Spinal cord (tissue), 10 donors: Measurements from ENCODE around the gene CXCL9. TPM values are rescaled to one million over a fixed set of nuclear protein-coding genes. Genes with fewer than 3 reads are reported as not detected.

Source experiments
- DNase-seq, 6 donors: peaks; one replicate each; pipeline versions ENCODE4 v3.0.0 to v3.0.0-alpha.2; 2013 to 2015; ENCODE audit warnings: low spot score in 6 of 6, low read depth in 4 of 6
- H3K27ac ChIP-seq: one replicate; pipeline ENCODE4 v1.5.1; 2013; ENCODE audit warnings: low read depth, low read length, control low read depth
- H3K27me3 ChIP-seq: one replicate; pipeline ENCODE4 v1.6.1; 2013; ENCODE audit warnings: low read length; ENCODE audit not compliant: control insufficient read depth, insufficient read depth
- H3K36me3 ChIP-seq: one replicate; pipeline ENCODE4 v1.6.1; 2013; ENCODE audit warnings: low read length; ENCODE audit not compliant: control insufficient read depth, insufficient read depth
- H3K4me1 ChIP-seq: one replicate; pipeline ENCODE4 v1.6.1; 2013; ENCODE audit warnings: low read length; ENCODE audit not compliant: control insufficient read depth, insufficient read depth
- H3K4me3 ChIP-seq: one replicate; pipeline ENCODE4 v1.5.1; 2013; ENCODE audit warnings: low read depth, low read length, control low read depth
- H3K9me3 ChIP-seq: one replicate; pipeline ENCODE4 v1.6.1; 2013; ENCODE audit warnings: low read length; ENCODE audit not compliant: control insufficient read depth, insufficient read depth
- WGBS: methylation state at CpG from one replicate; pipeline ENCODE4 v1.1.5; 2013; ENCODE audit warnings: missing lambda C conversion rate; ENCODE audit not compliant: insufficient coverage; 5-methylcytosine and 5-hydroxymethylcytosine counted together
- polyA plus RNA-seq, 2 donors: library from polyadenylated mRNA; unstranded; fragments of 120-200 nt; gene quantifications; one replicate each; pipeline ENCODE4 v1.2.1, GENCODE V29; 2013; ENCODE audit not compliant: insufficient read length in 2 of 2
- total RNA-seq, 2 donors: library from RNA; depleted of rRNA in 1 of 2; stranded (reverse); fragments of 120-200 nt in 1 of 2; fragments of >200 nt in 1 of 2; gene quantifications; one replicate each; pipeline versions ENCODE4 v1.2.3 to v1.2.4, GENCODE V29; 2013 to 2014
- donor health status: healthy.

CXCL9 gene
- total and polyA plus RNA-seq, 4 donors: 0.10 to 0.11 TPM; not detected in 2

DNA sequence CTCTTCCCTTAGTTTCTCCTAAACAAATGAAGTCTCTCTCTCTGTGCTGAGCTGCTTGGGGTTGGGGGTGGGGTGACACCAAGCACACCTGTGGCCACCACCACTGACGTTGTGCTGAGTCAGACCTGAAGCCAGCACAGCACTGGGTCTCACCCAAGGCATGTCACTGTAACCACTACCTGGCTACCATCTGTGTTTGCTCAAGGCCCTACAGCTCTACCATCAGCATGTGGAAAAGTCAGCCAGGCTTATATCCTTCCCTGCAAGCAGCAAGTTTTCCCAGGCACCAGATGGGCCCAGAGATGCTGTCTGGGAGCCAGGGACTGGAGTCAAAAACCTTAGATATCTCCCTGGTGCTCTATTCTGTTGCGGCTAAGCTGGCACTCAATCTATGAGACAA, 9.1 kb upstream of the CXCL9 start:
- H3K27ac ChIP-seq: no peak overlapping the region
- H3K36me3 ChIP-seq: no peaks in the 10 kb centered on the region
- 88% methylated on average over 2 of the region's 2 CpGs for WGBS
- H3K9me3 ChIP-seq: no peaks in the 10 kb centered on the region
- H3K4me3 ChIP-seq: no peak overlapping the region
- H3K4me1 ChIP-seq: peaks cover 3% of the 10 kb centered on the region
- DNase-seq: peak in 2 of 6 donors; percentile 37 to 79
- no peaks in the 10 kb centered on the region for H3K27me3 ChIP-seq

DNA sequence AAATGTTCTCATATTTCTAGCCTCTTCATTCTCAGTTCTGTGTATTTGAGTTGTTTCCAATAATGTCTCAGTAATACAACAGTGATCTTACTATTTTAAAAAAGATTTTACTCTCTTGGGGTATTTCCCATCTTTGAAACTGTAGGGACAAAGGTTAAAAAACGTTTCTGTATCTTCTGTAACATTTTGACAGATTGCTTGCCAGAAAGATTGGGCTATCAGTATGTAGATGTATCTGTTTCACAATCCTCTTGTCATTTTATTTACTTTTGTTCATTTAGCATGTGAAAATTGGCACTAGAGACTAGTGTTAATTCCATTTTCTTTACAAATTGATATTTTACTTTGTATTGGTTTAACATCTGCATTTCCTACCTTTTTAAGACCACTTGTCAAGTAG, 6.2 kb upstream of the CXCL9 start:
- WGBS: no CpG with 5 or more reads among the region's 1 CpG
- Histone ChIP-seq H3K4me3 (no peak overlapping the region), H3K36me3 (no peaks in the 10 kb centered on the region), H3K27me3 (no peaks in the 10 kb centered on the region), H3K9me3 (no peaks in the 10 kb centered on the region), H3K27ac (no peak overlapping the region), H3K4me1 (peaks cover 6% of the 10 kb centered on the region)
- DNase-seq: no peak

DNA sequence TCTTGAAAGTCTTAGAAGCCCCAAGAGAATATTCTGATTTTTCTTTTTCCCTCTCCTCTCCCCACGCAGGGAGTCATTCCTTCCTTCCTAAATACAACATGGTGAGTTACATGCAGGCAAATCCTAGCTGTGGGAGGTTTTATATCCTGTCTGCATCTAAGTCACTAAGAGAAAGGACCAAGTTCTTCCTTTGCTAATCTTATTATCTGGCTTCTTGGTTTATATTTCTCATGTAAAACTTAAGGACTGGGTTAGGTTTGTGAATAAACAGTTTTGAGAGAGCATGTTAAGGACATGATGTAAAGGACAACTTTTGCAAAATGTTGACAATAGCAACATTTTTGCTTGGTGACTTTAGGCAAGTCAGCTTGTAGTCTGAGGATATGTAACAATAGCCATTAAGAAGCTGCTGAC, 5.1 kb upstream of the CXCL9 start:
- Histone ChIP-seq H3K4me3 (no peak overlapping the region), H3K27ac (peak overlapping the region; percentile 74), H3K27me3 (no peaks in the 10 kb centered on the region), H3K4me1 (peaks cover 6% of the 10 kb centered on the region), H3K9me3 (no peaks in the 10 kb centered on the region), H3K36me3 (no peaks in the 10 kb centered on the region)
- DNase-seq: no peak
- WGBS: no CpG with 5 or more reads among the region's 1 CpG

DNA sequence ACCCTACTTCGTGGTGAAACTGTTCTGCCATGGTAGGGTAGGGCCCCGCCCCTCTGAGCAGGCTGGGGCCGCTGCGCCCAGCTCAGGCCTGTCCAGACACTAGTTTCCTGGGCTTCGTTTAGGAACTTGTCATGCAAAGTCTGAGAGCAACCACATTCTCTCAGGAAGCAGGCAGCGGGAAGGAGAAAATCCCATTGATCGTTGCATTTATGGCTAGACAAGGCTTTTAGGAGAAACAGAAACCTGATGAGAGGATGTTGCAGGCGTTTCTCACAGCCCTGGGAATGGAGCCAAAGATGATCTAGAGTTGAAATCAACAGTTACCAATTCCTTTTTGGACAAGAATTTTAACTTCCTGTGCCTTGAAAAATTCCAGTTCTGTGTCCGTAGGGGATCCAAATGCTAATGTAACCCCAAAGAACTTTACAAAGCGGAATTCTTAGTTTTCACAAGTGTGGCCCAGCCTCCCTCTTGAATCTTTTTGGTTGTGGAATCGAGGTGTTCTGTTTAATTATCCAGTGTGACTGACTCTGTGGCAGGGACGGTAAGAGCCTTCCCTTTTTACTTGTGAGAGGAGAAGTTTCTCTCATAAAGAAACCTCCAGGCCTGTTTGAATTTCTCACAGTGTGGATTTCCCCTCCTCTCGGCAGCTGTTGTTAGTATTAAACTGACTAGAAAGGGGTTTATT, 4.5 kb upstream of the CXCL9 start:
- Histone ChIP-seq H3K27ac (peak overlapping the region; percentile 76), H3K9me3 (no peaks in the 10 kb centered on the region), H3K27me3 (no peaks in the 10 kb centered on the region), H3K36me3 (no peaks in the 10 kb centered on the region), H3K4me3 (no peak overlapping the region), H3K4me1 (peaks cover 6% of the 10 kb centered on the region)
- peak in 2 of 6 donors; percentile 21 to 56 for DNase-seq
- WGBS: 55% methylated on average over 9 of the region's 13 CpGs

DNA sequence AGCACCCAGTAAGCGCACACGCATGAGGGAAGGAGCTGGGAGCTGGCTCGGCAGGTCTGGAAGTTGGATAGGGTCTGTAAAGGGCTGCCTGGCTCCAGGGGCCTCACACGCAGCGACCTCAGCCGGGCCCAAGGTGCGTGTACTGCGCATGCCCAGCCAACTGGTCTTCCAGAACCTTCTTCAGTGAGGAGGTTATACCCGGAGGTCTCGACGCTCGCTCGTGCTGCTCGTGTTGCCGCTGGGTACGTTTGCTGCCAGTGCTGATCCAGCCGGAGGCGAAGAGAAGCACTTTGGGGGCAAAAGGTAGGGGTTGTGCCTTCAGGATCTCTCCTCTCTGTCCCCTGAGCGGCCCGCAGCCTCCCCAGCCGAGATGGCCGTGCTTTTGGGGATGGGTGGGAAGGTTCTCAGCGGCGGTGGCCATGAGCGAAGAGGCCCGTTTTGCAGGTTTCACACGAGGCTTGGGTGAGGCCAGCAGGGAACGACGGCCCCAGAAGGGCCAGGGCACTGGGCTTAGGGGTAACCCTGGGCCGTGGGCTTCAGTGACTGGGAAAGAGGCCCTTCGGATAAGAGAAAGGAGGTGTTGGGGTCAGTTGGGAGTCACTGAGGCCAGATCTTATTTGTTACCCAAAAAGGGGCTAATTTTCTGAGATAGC, 3.8 kb upstream of the CXCL9 start:
- H3K9me3 ChIP-seq: no peaks in the 10 kb centered on the region
- peak overlapping the region; percentile 76 for H3K27ac ChIP-seq
- H3K36me3 ChIP-seq: no peaks in the 10 kb centered on the region
- H3K4me3 ChIP-seq: no peak overlapping the region
- peaks cover 6% of the 10 kb centered on the region for H3K4me1 ChIP-seq
- WGBS: 98% methylated on average over 31 of the region's 31 CpGs
- H3K27me3 ChIP-seq: no peaks in the 10 kb centered on the region
- DNase-seq: no peak

DNA sequence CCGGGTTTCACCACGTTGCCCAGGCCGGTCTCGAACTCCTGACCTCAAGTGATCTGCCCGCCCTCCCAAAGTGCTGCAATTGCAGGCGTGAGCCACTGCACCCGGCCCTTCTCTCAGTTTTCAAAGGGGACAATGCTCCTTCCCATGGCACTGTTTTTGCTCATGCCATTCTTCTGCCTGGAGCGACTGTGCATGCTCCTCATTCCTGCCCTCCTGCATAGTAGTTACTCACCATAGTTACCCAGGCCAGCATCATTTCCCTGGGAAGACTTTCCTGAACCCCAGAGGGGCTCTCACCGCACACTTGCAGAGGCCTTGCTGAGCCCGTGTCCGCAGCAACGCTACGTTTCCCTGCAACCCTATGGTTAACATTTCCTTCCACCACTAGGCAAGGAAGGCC, 3.3 kb upstream of the CXCL9 start:
- WGBS: 77% methylated on average over 13 of the region's 13 CpGs

DNA sequence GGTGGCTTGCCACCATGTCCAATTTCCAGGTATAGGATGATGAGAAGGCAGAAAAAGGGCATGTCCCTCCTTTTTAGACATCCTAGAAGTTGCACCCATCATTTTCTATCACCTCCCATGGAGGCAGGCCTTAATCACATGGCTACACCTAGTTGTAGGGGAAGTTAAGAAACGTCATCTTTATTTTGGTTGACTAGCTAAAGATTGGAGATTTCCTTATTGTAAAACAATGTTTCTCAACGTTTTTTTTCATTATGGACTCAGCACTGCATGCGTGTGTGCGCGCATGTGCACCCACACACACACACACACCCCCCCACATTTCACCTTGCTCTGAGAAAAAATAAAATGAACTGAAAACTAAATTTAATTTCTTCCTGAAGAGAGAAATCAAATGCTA, 2.0 kb upstream of the CXCL9 start:
- Histone ChIP-seq H3K36me3 (no peaks in the 10 kb centered on the region), H3K27ac (no peak overlapping the region), H3K9me3 (no peaks in the 10 kb centered on the region), H3K4me1 (peaks cover 6% of the 10 kb centered on the region), H3K27me3 (no peaks in the 10 kb centered on the region), H3K4me3 (no peak overlapping the region)
- WGBS: no CpG with 5 or more reads among the region's 5 CpGs
- no peak for DNase-seq

More for the DNA sequence above, 3.3 kb upstream of the CXCL9 start:
- no peak overlapping the region for H3K27ac ChIP-seq
- no peak for DNase-seq
- H3K27me3 ChIP-seq: no peaks in the 10 kb centered on the region
- H3K36me3 ChIP-seq: no peaks in the 10 kb centered on the region
- H3K9me3 ChIP-seq: no peaks in the 10 kb centered on the region
- H3K4me1 ChIP-seq: peaks cover 6% of the 10 kb centered on the region
- H3K4me3 ChIP-seq: no peak overlapping the region

DNA sequence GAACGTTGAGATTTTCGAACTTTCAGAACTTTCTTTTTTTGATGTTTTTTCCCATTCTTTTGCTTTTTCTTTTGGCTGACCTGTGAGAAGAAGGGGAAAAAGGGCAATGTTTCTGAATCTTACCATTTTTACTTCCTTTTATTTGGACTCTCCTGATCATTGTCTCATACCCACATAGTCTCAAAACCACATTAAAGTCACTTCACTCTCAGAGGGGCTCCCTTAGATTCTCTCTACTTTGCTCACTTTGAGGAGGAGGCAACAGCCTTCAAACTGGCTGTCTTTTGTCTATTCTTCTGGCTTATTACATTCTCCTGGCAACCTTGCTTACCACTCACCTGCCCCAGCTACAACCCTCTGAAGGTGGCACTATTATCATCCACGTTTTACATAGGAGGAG, 3.7 kb downstream of the CXCL9 start:
- Histone ChIP-seq H3K36me3 (no peaks in the 10 kb centered on the region), H3K27ac (no peak overlapping the region), H3K4me1 (no peaks in the 10 kb centered on the region), H3K27me3 (no peaks in the 10 kb centered on the region), H3K4me3 (no peak overlapping the region), H3K9me3 (no peaks in the 10 kb centered on the region)
- WGBS: no CpG with 5 or more reads among the region's 3 CpGs
- DNase-seq: no peak

DNA sequence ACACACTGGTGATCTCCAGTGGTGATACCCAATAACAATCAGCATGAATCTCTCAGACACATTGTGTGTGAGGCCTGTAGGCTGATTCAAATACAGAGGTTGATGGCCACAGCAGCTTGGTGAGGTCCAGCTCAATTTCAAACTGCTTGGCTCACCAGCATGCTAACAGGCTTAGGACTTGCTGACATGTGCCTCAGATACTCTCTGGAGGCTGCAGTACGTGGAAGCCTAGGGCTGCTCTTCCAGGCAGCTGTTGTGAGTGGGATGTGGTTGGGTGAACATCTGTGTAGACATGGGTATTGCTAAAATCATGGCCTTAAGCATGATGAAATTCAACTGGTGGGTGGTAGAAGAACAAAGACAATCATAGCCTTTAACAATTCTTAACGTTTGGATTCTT, 4.3 kb downstream of the CXCL9 start:
- Histone ChIP-seq H3K4me3 (no peak overlapping the region), H3K27me3 (no peaks in the 10 kb centered on the region), H3K27ac (no peak overlapping the region), H3K9me3 (no peaks in the 10 kb centered on the region), H3K4me1 (no peaks in the 10 kb centered on the region), H3K36me3 (no peaks in the 10 kb centered on the region)
- DNase-seq: no peak
- WGBS: 100% methylated on average over 1 of the region's 2 CpGs

DNA sequence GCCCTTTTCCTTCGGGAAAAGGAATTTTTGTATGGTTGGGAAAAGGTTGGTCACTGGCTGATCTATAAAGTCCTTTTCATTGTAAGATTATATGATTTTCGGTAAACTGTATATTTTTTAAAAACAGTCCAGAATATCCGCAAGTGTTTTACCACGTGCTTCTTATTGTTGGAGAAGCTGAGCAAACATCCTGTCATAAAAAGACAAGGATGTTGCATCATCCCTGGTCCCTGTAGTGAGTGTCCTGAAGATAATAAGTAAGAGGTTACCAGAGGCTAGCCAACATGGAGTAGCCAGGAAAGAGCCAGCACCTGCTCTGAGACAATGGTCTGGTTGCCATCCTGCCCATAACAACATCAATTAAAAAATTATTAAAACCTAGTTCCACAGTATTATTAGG, 5.1 kb downstream of the CXCL9 start:
- no peak overlapping the region for H3K27ac ChIP-seq
- no peak for DNase-seq
- no peaks in the 10 kb centered on the region for H3K4me1 ChIP-seq
- H3K4me3 ChIP-seq: no peak overlapping the region
- no peaks in the 10 kb centered on the region for H3K27me3 ChIP-seq
- no peaks in the 10 kb centered on the region for H3K36me3 ChIP-seq
- no CpG with 5 or more reads among the region's 4 CpGs for WGBS
- no peaks in the 10 kb centered on the region for H3K9me3 ChIP-seq
